SK-N-SH (cell line): ENCODE data around the gene GNAS-AS1. TPM values are rescaled to one million over a fixed set of nuclear protein-coding genes. Genes with fewer than 3 reads are reported as not detected.

Experiments
- CTCF ChIA-PET: fragments of 300-600, 350-600 bp; formaldehyde crosslinking; extraction: SDS; loops from one replicate; lab custom pipeline; 2021; lab: Yijun Ruan, JAX
- POLR2A ChIA-PET: fragments of 350-600 bp; sonication (Branson Sonifier 250); formaldehyde crosslinking; extraction: SDS; loops from one replicate; lab custom pipeline; 2020; ENCODE audit warnings: antibody characterized with exemption, inconsistent platforms; lab: Yijun Ruan, JAX
- DNase-seq: peaks from one replicate; pipeline ENCODE4 v3.0.0; 2012
- H2AFZ ChIP-seq: fragments of 200-600 bp; sonication (generic); 2 replicates; pipeline ENCODE4 v1.8.1; 2016; ENCODE audit warnings: antibody characterized with exemption, mild to moderate bottlenecking, low read depth
- H3F3A ChIP-seq: fragments of 200-600 bp; sonication (generic); replicated peaks from 2 replicates; pipeline ENCODE3; 2016; ENCODE audit warnings: antibody characterized with exemption, mild to moderate bottlenecking; ENCODE audit not compliant: insufficient read depth
- H3K27ac ChIP-seq, 2 experiments: fragments of 200-500 bp in 1 of 2; fragments of 200-600 bp in 1 of 2; sonication (Bioruptor generic) in 1 of 2; sonication (generic), shearing (Covaris generic) in 1 of 2; 2 replicates each; pipeline versions ENCODE4 v1.5.1 to v1.6.1; 2014 to 2016; ENCODE audit warnings: low read depth in 2 of 2, inconsistent platforms in 1 of 2, low read length in 1 of 2, mild to moderate bottlenecking in 1 of 2, mixed read lengths in 1 of 2
- H3K27me3 ChIP-seq: fragments of 200-600 bp; sonication (generic), shearing (Covaris generic); 2 replicates; pipeline ENCODE4 v1.6.1; 2016; ENCODE audit warnings: mixed run types; ENCODE audit not compliant: insufficient read depth
- H3K36me3 ChIP-seq, 2 experiments: fragments of 200-500 bp in 1 of 2; fragments of 200-600 bp in 1 of 2; sonication (Bioruptor generic) in 1 of 2; sonication (generic) in 1 of 2; replicated peaks in 1 of 2; 2 replicates each; pipeline versions ENCODE3 to v1.5.1; 2014 to 2016; ENCODE audit warnings: low read length in 1 of 2, mild to moderate bottlenecking in 1 of 2; ENCODE audit not compliant: insufficient read depth in 2 of 2, control insufficient read depth in 1 of 2
- H3K4me1 ChIP-seq, 2 experiments: fragments of 200-500 bp in 1 of 2; fragments of 200-600 bp in 1 of 2; sonication (Bioruptor generic) in 1 of 2; sonication (generic), shearing (Covaris generic) in 1 of 2; 2 replicates each; pipeline versions ENCODE4 v1.5.1 to v1.6.1; 2014 to 2016; ENCODE audit warnings: low read depth in 1 of 2, low read length in 1 of 2, mixed run types in 1 of 2; ENCODE audit not compliant: insufficient read depth in 2 of 2, control insufficient read depth in 1 of 2
- H3K4me2 ChIP-seq: fragments of 200-600 bp; sonication (generic), shearing (Covaris generic); 2 replicates; pipeline ENCODE4 v1.6.1; 2017; ENCODE audit warnings: mixed run types
- H3K4me3 ChIP-seq, 2 experiments: fragments of 200-500 bp in 1 of 2; fragments of 200-600 bp in 1 of 2; sonication (Bioruptor generic) in 1 of 2; sonication (generic), shearing (Covaris generic) in 1 of 2; 2 replicates each; pipeline versions ENCODE4 v1.5.1 to v1.8.1; 2014 to 2016; ENCODE audit warnings: low read depth in 2 of 2, inconsistent platforms in 1 of 2, low read length in 1 of 2, mild to moderate bottlenecking in 1 of 2, mixed read lengths in 1 of 2, moderate library complexity in 1 of 2
- H3K79me2 ChIP-seq: fragments of 200-600 bp; sonication (generic); 2 replicates; pipeline ENCODE4 v1.8.1; 2017; ENCODE audit warnings: mild to moderate bottlenecking; ENCODE audit not compliant: insufficient read depth
- H3K9ac ChIP-seq: fragments of 200-600 bp; sonication (generic); 2 replicates; pipeline ENCODE4 v1.6.1; 2017; ENCODE audit warnings: mixed run types
- H3K9me2 ChIP-seq: fragments of 200-600 bp; sonication (generic); 2 replicates; pipeline ENCODE4 v1.6.1; 2017; ENCODE audit warnings: mixed run types
- H3K9me3 ChIP-seq: fragments of 200-600 bp; sonication (generic); 2 replicates; pipeline ENCODE4 v1.6.1; 2017; ENCODE audit warnings: mixed run types, mild to moderate bottlenecking, moderate library complexity
- H4K20me1 ChIP-seq: fragments of 200-600 bp; sonication (generic); 2 replicates; pipeline ENCODE4 v1.6.1; 2017; ENCODE audit warnings: mild to moderate bottlenecking, mixed run types; ENCODE audit not compliant: insufficient read depth
- ELF1 ChIP-seq: IDR thresholded peaks from 2 replicates; pipeline ENCODE4 v1.4.0; 2012
- EP300 ChIP-seq, 2 experiments: IDR thresholded peaks; 2 replicates each; pipeline versions ENCODE4 v1.4.0 to v1.6.1; 2012; ENCODE audit warnings: borderline replicate concordance in 1 of 2, low read depth in 1 of 2, low read length in 1 of 2
- FOSL2 ChIP-seq: IDR thresholded peaks from 2 replicates; pipeline ENCODE4 v1.4.0; 2012; ENCODE audit warnings: low read depth, mild to moderate bottlenecking, moderate library complexity, borderline replicate concordance
- FOXM1 ChIP-seq: IDR thresholded peaks from 2 replicates; pipeline ENCODE4 v1.4.0; 2012; ENCODE audit warnings: low read depth, mild to moderate bottlenecking
- NFIC ChIP-seq: IDR thresholded peaks from 2 replicates; pipeline ENCODE4 v1.4.0; 2012; ENCODE audit warnings: borderline replicate concordance
- NRF1 ChIP-seq: IDR thresholded peaks from 2 replicates; pipeline ENCODE4 v1.6.1; 2012; ENCODE audit warnings: low read depth, mild to moderate bottlenecking, low read length
- POLR2AphosphoS5 ChIP-seq: IDR thresholded peaks from 2 replicates; pipeline ENCODE4 v1.6.1; 2012; ENCODE audit warnings: low read depth, low read length
- RAD21 ChIP-seq: IDR thresholded peaks from 2 replicates; pipeline ENCODE4 v1.6.1; 2012; ENCODE audit warnings: mild to moderate bottlenecking, low read length
- RCOR1 ChIP-seq: fragments of 150-350 bp; IDR thresholded peaks from 2 replicates; pipeline ENCODE4 v1.6.1; 2017; ENCODE audit warnings: antibody characterized with exemption, low read length
- RFX5 ChIP-seq: IDR thresholded peaks from 2 replicates; pipeline ENCODE4 v1.6.1; 2012; ENCODE audit warnings: mild to moderate bottlenecking, improper control_type of control experiment, low read length
- RXRA ChIP-seq: IDR thresholded peaks from 2 replicates; pipeline ENCODE4 v1.4.0; 2012; ENCODE audit warnings: low read depth, mild to moderate bottlenecking, borderline replicate concordance
- TCF12 ChIP-seq: IDR thresholded peaks from 2 replicates; pipeline ENCODE4 v1.4.0; 2012
- YY1 ChIP-seq: IDR thresholded peaks from 2 replicates; pipeline ENCODE4 v1.4.0; 2012; ENCODE audit warnings: low read depth, mild to moderate bottlenecking
- WGBS: methylation state at CpG from one replicate; pipeline ENCODE4 v1.1.6; 2017; ENCODE audit warnings: low lambda C conversion rate; 5-methylcytosine and 5-hydroxymethylcytosine counted together
- polyA plus RNA-seq, 3 experiments: library from polyadenylated mRNA; depleted of rRNA; stranded (reverse); fragments of >200 nt; gene quantifications; 2 replicates each; pipeline ENCODE4 v1.2.3, GENCODE V29; 2012
- TF ChIP-seq, protein P1 (sequence below): IDR thresholded peaks from 2 replicates; pipeline ENCODE4 v1.6.1; 2012; ENCODE audit warnings: mild to moderate bottlenecking, low read depth, low read length, moderate library complexity
- TF ChIP-seq, protein P2 (sequence below): IDR thresholded peaks from 2 replicates; pipeline ENCODE4 v1.4.0; 2012; ENCODE audit warnings: low read depth, borderline replicate concordance
- TF ChIP-seq, protein P3 (sequence below): fragments of 150-350 bp; IDR thresholded peaks from 2 replicates; pipeline ENCODE4 v1.6.1; 2017; ENCODE audit warnings: antibody characterized with exemption, low read length, low read depth, borderline replicate concordance
- TF ChIP-seq, protein P4 (sequence below): fragments of 200-600 bp; sonication (generic); IDR thresholded peaks from 2 replicates; pipeline ENCODE4 v1.6.1; 2017; ENCODE audit warnings: antibody characterized with exemption, mild to moderate bottlenecking, moderate library complexity
- TF ChIP-seq, protein P5 (sequence below): IDR thresholded peaks from 2 replicates; pipeline ENCODE4; 2012
- TF ChIP-seq, protein P6 (sequence below): IDR thresholded peaks from 2 replicates; pipeline ENCODE4 v1.4.0; 2012; ENCODE audit warnings: low read depth
- TF ChIP-seq, protein P7 (sequence below): fragments of 150-350 bp; IDR thresholded peaks from 2 replicates; pipeline ENCODE4 v1.6.1; 2016; ENCODE audit warnings: mild to moderate bottlenecking, low read depth, low read length
- TF ChIP-seq, protein P8 (sequence below): IDR thresholded peaks from 2 replicates; pipeline ENCODE4 v1.4.0; 2012; ENCODE audit warnings: low read depth, borderline replicate concordance

The GNAS-AS1 gene
- polyA plus RNA-seq, 1 of the 3 experiments (the other 2 are of a cell fraction) = 1.5 TPM

DNA sequence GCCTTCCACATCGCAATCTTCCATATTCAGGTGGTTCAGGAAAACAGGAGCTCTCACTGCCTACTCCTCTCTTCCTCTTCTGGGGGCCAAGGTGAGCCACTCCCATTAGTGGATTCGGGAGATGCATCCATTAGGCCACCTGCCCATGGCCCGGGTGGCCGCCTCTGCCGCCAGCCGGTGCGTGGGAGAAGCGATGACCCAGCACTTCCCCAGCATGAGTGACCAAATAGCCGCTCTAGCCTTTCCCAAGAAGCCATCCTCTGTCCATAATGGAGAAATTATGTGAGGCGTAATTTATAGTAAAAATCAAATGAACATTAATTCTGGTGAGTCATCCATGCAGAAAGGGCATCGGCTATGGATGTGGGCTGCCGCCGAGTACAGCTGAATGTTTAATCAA lies 39.4 kb downstream of the GNAS-AS1 start (continued):
- TF ChIP-seq, protein P1, sequence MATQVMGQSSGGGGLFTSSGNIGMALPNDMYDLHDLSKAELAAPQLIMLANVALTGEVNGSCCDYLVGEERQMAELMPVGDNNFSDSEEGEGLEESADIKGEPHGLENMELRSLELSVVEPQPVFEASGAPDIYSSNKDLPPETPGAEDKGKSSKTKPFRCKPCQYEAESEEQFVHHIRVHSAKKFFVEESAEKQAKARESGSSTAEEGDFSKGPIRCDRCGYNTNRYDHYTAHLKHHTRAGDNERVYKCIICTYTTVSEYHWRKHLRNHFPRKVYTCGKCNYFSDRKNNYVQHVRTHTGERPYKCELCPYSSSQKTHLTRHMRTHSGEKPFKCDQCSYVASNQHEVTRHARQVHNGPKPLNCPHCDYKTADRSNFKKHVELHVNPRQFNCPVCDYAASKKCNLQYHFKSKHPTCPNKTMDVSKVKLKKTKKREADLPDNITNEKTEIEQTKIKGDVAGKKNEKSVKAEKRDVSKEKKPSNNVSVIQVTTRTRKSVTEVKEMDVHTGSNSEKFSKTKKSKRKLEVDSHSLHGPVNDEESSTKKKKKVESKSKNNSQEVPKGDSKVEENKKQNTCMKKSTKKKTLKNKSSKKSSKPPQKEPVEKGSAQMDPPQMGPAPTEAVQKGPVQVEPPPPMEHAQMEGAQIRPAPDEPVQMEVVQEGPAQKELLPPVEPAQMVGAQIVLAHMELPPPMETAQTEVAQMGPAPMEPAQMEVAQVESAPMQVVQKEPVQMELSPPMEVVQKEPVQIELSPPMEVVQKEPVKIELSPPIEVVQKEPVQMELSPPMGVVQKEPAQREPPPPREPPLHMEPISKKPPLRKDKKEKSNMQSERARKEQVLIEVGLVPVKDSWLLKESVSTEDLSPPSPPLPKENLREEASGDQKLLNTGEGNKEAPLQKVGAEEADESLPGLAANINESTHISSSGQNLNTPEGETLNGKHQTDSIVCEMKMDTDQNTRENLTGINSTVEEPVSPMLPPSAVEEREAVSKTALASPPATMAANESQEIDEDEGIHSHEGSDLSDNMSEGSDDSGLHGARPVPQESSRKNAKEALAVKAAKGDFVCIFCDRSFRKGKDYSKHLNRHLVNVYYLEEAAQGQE = no peak

DNA sequence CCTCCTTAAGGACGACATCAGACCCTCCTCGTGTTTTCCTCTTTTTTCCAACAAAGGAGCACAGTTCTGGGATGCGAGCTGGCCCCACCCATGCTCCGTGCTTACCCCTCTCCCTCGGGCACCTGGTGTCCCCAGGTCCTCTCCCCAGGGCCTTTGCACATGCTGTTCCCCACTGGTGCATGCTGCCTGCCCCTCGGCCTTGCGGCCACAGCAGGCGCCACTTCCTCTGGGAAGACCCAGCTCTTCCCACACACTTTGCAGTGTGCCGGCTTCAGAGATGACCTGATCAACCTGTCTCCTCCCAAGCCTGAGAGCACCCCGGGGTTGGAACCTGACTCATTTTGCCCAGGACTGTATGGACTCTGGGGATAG lies 39.8 kb downstream of the GNAS-AS1 start:
- ChIA-PET POLR2A (no interaction called here), CTCF (interaction anchor here (0.7 kb wide), 1 partner anchor 9 kb away, joined by 3 read pairs; no protein-coding TSS in a partner anchor)
- H3K9me2 ChIP-seq = no peaks in the 10 kb centered on the region
- H4K20me1 ChIP-seq = no peaks in the 10 kb centered on the region
- no peak for DNase-seq
- no peaks in the 10 kb centered on the region for H3K79me2 ChIP-seq
- TF ChIP-seq, protein P2, sequence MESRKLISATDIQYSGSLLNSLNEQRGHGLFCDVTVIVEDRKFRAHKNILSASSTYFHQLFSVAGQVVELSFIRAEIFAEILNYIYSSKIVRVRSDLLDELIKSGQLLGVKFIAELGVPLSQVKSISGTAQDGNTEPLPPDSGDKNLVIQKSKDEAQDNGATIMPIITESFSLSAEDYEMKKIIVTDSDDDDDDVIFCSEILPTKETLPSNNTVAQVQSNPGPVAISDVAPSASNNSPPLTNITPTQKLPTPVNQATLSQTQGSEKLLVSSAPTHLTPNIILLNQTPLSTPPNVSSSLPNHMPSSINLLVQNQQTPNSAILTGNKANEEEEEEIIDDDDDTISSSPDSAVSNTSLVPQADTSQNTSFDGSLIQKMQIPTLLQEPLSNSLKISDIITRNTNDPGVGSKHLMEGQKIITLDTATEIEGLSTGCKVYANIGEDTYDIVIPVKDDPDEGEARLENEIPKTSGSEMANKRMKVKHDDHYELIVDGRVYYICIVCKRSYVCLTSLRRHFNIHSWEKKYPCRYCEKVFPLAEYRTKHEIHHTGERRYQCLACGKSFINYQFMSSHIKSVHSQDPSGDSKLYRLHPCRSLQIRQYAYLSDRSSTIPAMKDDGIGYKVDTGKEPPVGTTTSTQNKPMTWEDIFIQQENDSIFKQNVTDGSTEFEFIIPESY = no peak
- TF ChIP-seq EP300 (IDR thresholded peaks at IDR 0.05; ENCODE audit: borderline replicate concordance in 1 of 2, low read depth in 1 of 2, low read length in 1 of 2) = no peak
- no peak for TF ChIP-seq YY1
- TF ChIP-seq, protein P3, sequence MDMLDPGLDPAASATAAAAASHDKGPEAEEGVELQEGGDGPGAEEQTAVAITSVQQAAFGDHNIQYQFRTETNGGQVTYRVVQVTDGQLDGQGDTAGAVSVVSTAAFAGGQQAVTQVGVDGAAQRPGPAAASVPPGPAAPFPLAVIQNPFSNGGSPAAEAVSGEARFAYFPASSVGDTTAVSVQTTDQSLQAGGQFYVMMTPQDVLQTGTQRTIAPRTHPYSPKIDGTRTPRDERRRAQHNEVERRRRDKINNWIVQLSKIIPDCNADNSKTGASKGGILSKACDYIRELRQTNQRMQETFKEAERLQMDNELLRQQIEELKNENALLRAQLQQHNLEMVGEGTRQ = no peak
- TF ChIP-seq, protein P4, sequence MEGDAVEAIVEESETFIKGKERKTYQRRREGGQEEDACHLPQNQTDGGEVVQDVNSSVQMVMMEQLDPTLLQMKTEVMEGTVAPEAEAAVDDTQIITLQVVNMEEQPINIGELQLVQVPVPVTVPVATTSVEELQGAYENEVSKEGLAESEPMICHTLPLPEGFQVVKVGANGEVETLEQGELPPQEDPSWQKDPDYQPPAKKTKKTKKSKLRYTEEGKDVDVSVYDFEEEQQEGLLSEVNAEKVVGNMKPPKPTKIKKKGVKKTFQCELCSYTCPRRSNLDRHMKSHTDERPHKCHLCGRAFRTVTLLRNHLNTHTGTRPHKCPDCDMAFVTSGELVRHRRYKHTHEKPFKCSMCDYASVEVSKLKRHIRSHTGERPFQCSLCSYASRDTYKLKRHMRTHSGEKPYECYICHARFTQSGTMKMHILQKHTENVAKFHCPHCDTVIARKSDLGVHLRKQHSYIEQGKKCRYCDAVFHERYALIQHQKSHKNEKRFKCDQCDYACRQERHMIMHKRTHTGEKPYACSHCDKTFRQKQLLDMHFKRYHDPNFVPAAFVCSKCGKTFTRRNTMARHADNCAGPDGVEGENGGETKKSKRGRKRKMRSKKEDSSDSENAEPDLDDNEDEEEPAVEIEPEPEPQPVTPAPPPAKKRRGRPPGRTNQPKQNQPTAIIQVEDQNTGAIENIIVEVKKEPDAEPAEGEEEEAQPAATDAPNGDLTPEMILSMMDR = no peak
- TF ChIP-seq, protein P5, sequence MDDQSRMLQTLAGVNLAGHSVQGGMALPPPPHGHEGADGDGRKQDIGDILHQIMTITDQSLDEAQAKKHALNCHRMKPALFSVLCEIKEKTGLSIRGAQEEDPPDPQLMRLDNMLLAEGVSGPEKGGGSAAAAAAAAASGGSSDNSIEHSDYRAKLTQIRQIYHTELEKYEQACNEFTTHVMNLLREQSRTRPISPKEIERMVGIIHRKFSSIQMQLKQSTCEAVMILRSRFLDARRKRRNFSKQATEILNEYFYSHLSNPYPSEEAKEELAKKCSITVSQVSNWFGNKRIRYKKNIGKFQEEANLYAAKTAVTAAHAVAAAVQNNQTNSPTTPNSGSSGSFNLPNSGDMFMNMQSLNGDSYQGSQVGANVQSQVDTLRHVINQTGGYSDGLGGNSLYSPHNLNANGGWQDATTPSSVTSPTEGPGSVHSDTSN = no peak
- TF ChIP-seq NRF1 = no peak
- TF ChIP-seq, protein P6, sequence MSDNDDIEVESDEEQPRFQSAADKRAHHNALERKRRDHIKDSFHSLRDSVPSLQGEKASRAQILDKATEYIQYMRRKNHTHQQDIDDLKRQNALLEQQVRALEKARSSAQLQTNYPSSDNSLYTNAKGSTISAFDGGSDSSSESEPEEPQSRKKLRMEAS = no peak
- no peak for TF ChIP-seq RFX5
- no peak for TF ChIP-seq TCF12
- no peak for TF ChIP-seq FOSL2
- TF ChIP-seq ELF1 = no peak
- no peak for TF ChIP-seq FOXM1
- TF ChIP-seq, protein P7, sequence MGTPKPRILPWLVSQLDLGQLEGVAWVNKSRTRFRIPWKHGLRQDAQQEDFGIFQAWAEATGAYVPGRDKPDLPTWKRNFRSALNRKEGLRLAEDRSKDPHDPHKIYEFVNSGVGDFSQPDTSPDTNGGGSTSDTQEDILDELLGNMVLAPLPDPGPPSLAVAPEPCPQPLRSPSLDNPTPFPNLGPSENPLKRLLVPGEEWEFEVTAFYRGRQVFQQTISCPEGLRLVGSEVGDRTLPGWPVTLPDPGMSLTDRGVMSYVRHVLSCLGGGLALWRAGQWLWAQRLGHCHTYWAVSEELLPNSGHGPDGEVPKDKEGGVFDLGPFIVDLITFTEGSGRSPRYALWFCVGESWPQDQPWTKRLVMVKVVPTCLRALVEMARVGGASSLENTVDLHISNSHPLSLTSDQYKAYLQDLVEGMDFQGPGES = no peak
- no peak for TF ChIP-seq RCOR1
- TF ChIP-seq, protein P8, sequence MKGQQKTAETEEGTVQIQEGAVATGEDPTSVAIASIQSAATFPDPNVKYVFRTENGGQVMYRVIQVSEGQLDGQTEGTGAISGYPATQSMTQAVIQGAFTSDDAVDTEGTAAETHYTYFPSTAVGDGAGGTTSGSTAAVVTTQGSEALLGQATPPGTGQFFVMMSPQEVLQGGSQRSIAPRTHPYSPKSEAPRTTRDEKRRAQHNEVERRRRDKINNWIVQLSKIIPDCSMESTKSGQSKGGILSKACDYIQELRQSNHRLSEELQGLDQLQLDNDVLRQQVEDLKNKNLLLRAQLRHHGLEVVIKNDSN = no peak
- TF ChIP-seq NFIC = no peak
- TF ChIP-seq POLR2AphosphoS5 = no peak
- TF ChIP-seq RXRA = no peak
- no peak for TF ChIP-seq RAD21
- H2AFZ ChIP-seq = no peak overlapping the region
- no peaks in the 10 kb centered on the region for H3K36me3 ChIP-seq
- H3K9ac ChIP-seq = no peak overlapping the region
- no peak overlapping the region for H3K27ac ChIP-seq
- no peaks in the 10 kb centered on the region for H3K27me3 ChIP-seq
- 73% methylated on average over 9 of the region's 10 CpGs for WGBS
- no peak overlapping the region for H3K4me3 ChIP-seq
- no peaks in the 10 kb centered on the region for H3K9me3 ChIP-seq
- no peaks in the 10 kb centered on the region for H3K4me1 ChIP-seq
- no peaks in the 10 kb centered on the region for H3F3A ChIP-seq
- H3K4me2 ChIP-seq = no peak overlapping the region
